Loucy (cell line): ENCODE data around the gene YES1.

Experiments
- H2AFZ ChIP-seq: fragments of 200-600 bp; sonication (generic); 2 replicates; pipeline ENCODE4 v1.6.0; 2016; ENCODE audit warnings: antibody characterized with exemption, mild to moderate bottlenecking, low read length, moderate library complexity
- H3F3A ChIP-seq: fragments of 200-600 bp; 2 replicates; pipeline ENCODE4 v1.6.0; 2016; ENCODE audit warnings: antibody characterized with exemption, low read depth, mild to moderate bottlenecking
- H3K27me3 ChIP-seq: fragments of 200-600 bp; sonication (generic); 2 replicates; pipeline ENCODE4 v1.6.1; 2014; ENCODE audit warnings: low read length, mild to moderate bottlenecking; ENCODE audit not compliant: insufficient read depth, poor library complexity, severe bottlenecking
- H3K36me3 ChIP-seq: fragments of 200-600 bp; sonication (generic); 2 replicates; pipeline ENCODE4 v1.6.1; 2016; ENCODE audit warnings: low read length; ENCODE audit not compliant: insufficient read depth
- H3K4me1 ChIP-seq: fragments of 200-600 bp; sonication (generic); 2 replicates; pipeline ENCODE4 v1.5.1; 2014; ENCODE audit warnings: low read length, mild to moderate bottlenecking; ENCODE audit not compliant: insufficient read depth, poor library complexity, severe bottlenecking
- H3K4me2 ChIP-seq: fragments of 200-600 bp; sonication (generic); 2 replicates; pipeline ENCODE4 v1.6.0; 2014; ENCODE audit warnings: antibody characterized with exemption, low read length, low read depth, mild to moderate bottlenecking; ENCODE audit not compliant: poor library complexity, severe bottlenecking
- H3K4me3 ChIP-seq: fragments of 200-600 bp; sonication (generic); 2 replicates; pipeline ENCODE4 v1.5.1; 2014; ENCODE audit warnings: low read length, mild to moderate bottlenecking, mixed read lengths; ENCODE audit not compliant: poor library complexity, severe bottlenecking
- H3K79me2 ChIP-seq: fragments of 200-600 bp; sonication (generic); 2 replicates; pipeline ENCODE4 v1.6.1; 2014; ENCODE audit warnings: low read length; ENCODE audit not compliant: insufficient read depth
- H3K9ac ChIP-seq: fragments of 200-600 bp; sonication (generic); 2 replicates; pipeline ENCODE4 v1.6.0; 2014; ENCODE audit warnings: mild to moderate bottlenecking, low read depth, low read length, moderate library complexity; ENCODE audit not compliant: poor library complexity, severe bottlenecking
- H3K9me2 ChIP-seq: fragments of 200-600 bp; sonication (generic); replicated peaks from 2 replicates; pipeline ENCODE4 v1.6.1; 2016; ENCODE audit warnings: low read depth, low read length, mixed read lengths
- H3K9me3 ChIP-seq: fragments of 200-600 bp; sonication (generic); 2 replicates; pipeline ENCODE4 v1.6.1; 2014; ENCODE audit warnings: mild to moderate bottlenecking, antibody characterized with exemption, low read length, low read depth; ENCODE audit not compliant: insufficient read depth
- H4K20me1 ChIP-seq: fragments of 200-600 bp; sonication (generic); 2 replicates; pipeline ENCODE4 v1.6.0; 2014; ENCODE audit warnings: antibody characterized with exemption, low read length, mild to moderate bottlenecking; ENCODE audit not compliant: insufficient read depth, poor library complexity, severe bottlenecking
- CTCF ChIP-seq: fragments of 200-600 bp; sonication (generic); conservative IDR thresholded peaks from 2 replicates; pipeline ENCODE4 v1.5.1; 2014; ENCODE audit warnings: mild to moderate bottlenecking, antibody characterized with exemption, low read length
- EZH2phosphoT487 ChIP-seq: fragments of 200-600 bp; IDR thresholded peaks from 2 replicates; pipeline ENCODE4 v1.6.1; 2018; ENCODE audit warnings: antibody characterized with exemption, mild to moderate bottlenecking, moderate library complexity, borderline replicate concordance

The YES1 gene

GRCh38 chr18:676069-676468 is 136.0 kb downstream of the YES1 start:
- Histone ChIP-seq H3K4me3 (no peak overlapping the region), H3K9me3 (no peaks in the 10 kb centered on the region), H3K27me3 (no peaks in the 10 kb centered on the region), H3K4me1 (peaks cover 34% of the 10 kb centered on the region), H3K36me3 (peaks cover 59% of the 10 kb centered on the region), H3K9ac (no peak overlapping the region), H3F3A (no peaks in the 10 kb centered on the region; the same call in 1 of the 2 replicates), H3K4me2 (no peak overlapping the region), H2AFZ (no peak overlapping the region), H4K20me1 (peaks cover 8% of the 10 kb centered on the region), H3K9me2 (no peaks in the 10 kb centered on the region), H3K79me2 (no peaks in the 10 kb centered on the region; the same call in 1 of the 2 replicates)
- TF ChIP-seq CTCF (no peak), EZH2phosphoT487 (no peak)

GRCh38 chr18:675307-675706 is 136.7 kb downstream of the YES1 start:
- H3K9me3 ChIP-seq: no peaks in the 10 kb centered on the region
- H3F3A ChIP-seq: no peaks in the 10 kb centered on the region; the same call in 1 of the 2 replicates
- no peak overlapping the region for H3K4me3 ChIP-seq
- H3K4me2 ChIP-seq: no peak overlapping the region
- H2AFZ ChIP-seq: no peak overlapping the region
- H3K9me2 ChIP-seq: no peaks in the 10 kb centered on the region
- H3K4me1 ChIP-seq: peaks cover 26% of the 10 kb centered on the region
- H3K27me3 ChIP-seq: no peaks in the 10 kb centered on the region
- peaks cover 66% of the 10 kb centered on the region for H3K36me3 ChIP-seq
- H4K20me1 ChIP-seq: peaks cover 8% of the 10 kb centered on the region
- TF ChIP-seq EZH2phosphoT487: no peak
- TF ChIP-seq CTCF: no peak
- peaks cover 7% of the 10 kb centered on the region for H3K79me2 ChIP-seq
- no peak overlapping the region for H3K9ac ChIP-seq

- Histone ChIP-seq H3K36me3 (peaks cover 81% of the 10 kb centered on the region), H3K9me2 (no peaks in the 10 kb centered on the region), H3K4me2 (no peak overlapping the region), H2AFZ (no peak overlapping the region), H3K9me3 (no peaks in the 10 kb centered on the region), H3K4me1 (peaks cover 23% of the 10 kb centered on the region), H3K9ac (no peak overlapping the region), H3K4me3 (no peak overlapping the region), H4K20me1 (peaks cover 11% of the 10 kb centered on the region), H3K79me2 (peaks cover 19% of the 10 kb centered on the region), H3K27me3 (no peaks in the 10 kb centered on the region), H3F3A (no peaks in the 10 kb centered on the region; the same call in 1 of the 2 replicates)
- no peak for TF ChIP-seq CTCF
- no peak for TF ChIP-seq EZH2phosphoT487
Observed at GRCh38 chr18:673769-674168, 138.3 kb downstream of the YES1 start.
